GM13976 (cell line): Measurements from ENCODE around the gene KCNMB4.

Experiments
- DNase-seq: peaks from one replicate; pipeline ENCODE4 v3.0.0; 2012; ENCODE audit warnings: low spot score
- CTCF ChIP-seq: IDR thresholded peaks from 2 replicates; pipeline ENCODE4 v1.5.1; 2012; ENCODE audit warnings: borderline replicate concordance, mild to moderate bottlenecking; ENCODE audit not compliant: insufficient read depth; ENCODE audit errors: extremely low read depth, missing control alignments, control extremely low read depth
- in situ Hi-C: fragments of 300-500 bp; cut with MboI; formaldehyde crosslinking; loops from one replicate; pipeline ENCODE4 v1.12.0; 2022; ENCODE audit warnings: low sequenced_read_pairs, mixed read lengths, inconsistent platforms; ENCODE audit not compliant: unreplicated experiment

The KCNMB4 gene

DNA sequence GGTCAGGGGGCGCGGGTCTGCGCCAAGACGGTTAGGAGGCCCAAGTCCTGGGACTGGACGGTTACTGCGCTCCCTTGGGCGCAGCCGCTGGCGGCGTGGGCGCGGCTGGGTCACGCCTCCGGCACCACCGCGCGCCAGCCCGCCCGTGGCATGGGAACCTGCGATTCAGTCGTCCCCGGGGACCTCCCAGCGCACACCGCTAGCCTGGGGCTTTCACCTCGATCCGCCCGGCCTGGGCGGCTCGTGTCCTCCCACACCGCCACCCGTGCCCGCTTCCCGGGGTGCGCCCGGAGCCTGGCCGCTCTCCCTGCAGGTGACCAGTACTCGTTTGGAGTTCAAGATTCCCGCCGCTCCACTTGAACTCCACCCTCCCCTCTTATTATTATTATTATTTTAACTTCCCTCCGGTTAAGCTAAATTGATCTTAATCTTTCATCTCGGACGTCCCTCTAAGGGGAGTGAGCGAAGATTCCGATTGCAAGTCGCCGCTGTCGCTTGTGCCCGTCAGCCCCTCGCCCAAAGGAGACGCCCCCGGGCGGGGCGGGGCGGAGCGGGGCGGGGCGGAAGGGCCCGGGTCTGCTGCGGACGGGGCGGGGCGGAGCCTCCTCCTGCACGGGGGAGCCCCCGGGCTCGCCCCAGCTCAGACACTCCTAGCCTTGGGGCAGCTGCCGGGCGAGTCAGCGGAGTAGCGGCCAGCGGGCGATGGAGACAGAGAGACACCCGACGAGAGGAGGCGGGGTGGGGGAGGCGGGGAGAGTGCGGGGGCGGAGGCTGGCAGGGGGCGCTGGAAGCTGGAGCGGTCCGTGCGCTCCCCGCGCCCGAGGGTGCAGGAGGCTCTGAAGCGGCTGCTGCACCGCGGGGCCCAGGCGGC, at the start of gene KCNMB4:
TSS of gene KCNMB4 (plus strand) at position 643 of the 871 bp plus-strand sequence. CDS start 445 bp downstream, outside the sequence.
- DNase-seq = peak; percentile 94
- TF ChIP-seq CTCF = no peak
- in situ Hi-C loops = no loop called here

DNA sequence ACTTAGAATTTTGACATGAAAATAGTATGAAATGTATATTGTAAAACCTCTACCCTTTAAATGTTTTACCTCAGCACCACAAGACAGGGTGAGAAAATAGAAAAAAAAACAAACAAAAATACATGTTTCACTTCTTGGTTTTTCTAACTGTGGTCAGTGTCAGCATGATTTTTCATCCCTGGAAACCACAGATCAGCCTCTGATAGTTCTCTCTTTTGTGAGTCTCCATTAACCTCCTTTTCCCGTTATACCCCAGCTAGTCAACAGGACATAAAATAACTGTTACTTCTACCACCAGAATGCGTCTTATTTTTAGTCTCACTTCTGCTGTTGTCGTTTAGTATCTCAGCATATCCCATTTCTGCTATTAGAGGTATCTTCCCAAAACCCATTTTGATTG, 48.3 kb upstream of the KCNMB4 start:
- no peak for TF ChIP-seq CTCF
- no peak for DNase-seq
- in situ Hi-C loops = no loop called here

DNA sequence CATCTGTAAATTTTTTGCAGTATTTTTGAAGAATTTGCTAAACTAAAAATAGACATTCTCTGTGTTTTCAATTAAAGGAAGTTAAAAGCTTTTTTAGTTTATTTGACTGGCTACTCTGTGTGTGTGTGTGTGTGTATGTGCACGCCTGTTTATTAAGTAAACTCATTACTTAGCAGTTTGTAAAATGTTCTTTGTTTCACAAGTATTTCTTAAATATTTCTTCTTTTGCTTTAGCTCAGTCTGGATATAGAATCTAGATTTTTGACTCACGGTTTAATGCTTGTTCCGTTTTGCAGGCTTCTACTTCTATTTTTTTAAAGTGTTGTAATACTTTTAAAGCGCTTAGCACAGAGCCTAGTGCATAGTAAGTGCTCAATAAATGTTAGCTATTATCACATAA, 46.5 kb upstream of the KCNMB4 start:
- no peak for DNase-seq
- TF ChIP-seq CTCF = no peak
- in situ Hi-C loops = no loop called here

GRCh38 chr12:70321191-70321590, 44.9 kb upstream of the KCNMB4 start:
- TF ChIP-seq CTCF = no peak
- no peak for DNase-seq
- in situ Hi-C loops = no loop called here

DNA sequence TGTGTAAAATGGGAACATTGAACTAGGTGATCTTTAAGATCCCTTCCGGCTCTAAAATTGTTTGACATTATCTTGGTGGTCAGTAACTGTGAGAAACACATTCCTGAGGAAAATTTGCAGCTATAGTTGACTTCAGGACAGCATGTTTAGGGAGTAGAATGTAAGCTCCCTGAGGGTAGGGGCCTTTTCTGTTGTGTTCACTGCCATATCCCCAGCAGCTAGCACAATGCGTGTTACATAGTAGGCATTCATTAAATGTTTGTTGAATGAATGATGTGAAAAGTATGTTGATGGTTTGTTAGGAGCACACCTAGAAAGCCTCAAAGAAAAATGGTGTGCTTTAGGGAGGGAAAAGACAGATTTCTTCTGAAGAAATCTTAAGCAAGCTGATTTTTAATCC, 38.5 kb upstream of the KCNMB4 start:
- in situ Hi-C loops = no loop called here
- DNase-seq = no peak
- no peak for TF ChIP-seq CTCF

GRCh38 chr12:70329728-70330127, 36.4 kb upstream of the KCNMB4 start:
- no peak for TF ChIP-seq CTCF
- no peak for DNase-seq
- in situ Hi-C loops = no loop called here
